NCI-H526 treated with DMSO at 0.1 percent for 48 hours (cell line): Measurements from ENCODE around the gene PLEKHB2.
"Not testable (repeated sequence)": the region's sequence is repeated elsewhere in the genome, so short reads cannot be mapped to it uniquely, and the experiment has no call there.

ENCODE experiments used
- DNase-seq: peaks from one replicate; lab custom pipeline; 2025; lab: John Stamatoyannopoulos, UW

PLEKHB2 gene

DNA sequence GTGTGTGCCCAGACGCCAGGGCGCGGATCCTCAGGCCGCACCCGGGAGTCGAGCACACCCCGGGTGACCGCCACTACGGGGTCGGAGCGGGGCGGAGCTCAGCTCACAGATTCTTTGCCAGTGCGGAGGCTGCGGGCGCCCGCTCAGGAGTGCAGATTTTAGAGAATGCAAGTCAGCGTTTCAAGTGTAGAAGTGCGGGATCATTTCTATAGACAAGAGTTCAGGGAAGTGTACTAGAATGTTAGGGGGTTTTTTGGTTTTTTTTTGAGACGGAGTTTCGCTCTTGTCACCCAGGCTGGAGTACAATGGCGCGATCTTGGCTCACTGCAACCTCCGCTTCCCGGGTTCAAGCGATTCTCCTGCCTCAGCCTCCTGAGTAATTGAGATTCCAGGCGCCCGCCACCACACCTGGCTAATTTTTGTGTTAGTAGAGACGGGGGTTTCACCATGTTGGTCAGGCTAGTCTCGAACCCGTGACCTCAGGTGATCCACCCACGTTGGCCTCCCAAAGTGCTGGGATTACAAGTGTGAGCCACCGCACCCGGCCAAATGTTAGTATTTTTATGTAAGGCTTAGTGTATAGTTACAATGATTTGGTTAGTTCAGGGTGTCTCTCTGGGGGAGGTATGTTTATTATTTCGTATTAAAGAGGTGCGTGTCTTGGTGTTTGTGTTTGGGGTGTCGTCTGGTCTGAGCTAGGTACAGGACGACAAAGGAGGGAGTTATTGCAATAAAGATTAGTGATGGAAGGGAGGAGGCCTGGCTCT is 11.3 kb upstream of the PLEKHB2 start:
- DNase-seq: peak; percentile 75

DNA sequence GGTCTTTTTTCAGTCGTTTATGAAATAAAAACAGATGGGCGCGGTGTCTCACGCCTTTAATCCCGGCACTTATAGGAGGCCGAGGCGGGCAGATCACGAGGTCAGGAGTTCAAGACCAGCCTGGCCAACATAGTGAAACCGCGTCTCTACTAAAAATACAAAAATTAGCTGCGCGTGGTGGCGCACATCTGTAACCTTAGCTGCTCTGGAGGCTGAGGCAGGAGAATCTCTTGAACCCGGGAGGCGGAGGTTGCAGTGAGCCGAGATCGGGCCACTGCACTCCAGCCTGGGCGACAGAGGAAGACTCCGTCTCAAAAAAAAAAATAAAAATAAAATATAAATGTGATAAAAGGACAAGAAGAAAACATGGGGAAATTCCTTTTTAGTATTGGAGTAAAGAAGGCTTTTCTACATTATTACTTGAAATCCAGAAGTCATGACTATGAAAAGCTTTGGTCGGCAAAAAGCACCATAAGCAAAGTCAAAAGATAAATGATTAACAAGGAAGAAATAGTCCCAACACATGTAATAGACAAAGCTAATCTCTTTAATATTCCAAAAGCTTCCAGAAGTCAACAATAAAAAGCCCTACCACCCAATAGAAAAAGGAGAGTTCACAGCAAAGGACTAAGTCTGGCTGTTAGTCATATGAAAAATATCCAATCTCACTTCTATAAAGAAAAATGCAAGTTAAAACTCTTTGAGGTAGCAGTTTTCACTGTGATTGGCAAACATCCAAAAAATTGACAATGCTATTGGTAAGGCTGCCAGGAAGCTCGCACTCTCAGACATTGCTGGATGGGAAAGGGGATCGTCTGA is 10.5 kb upstream of the PLEKHB2 start:
- DNase-seq: no peak

DNA sequence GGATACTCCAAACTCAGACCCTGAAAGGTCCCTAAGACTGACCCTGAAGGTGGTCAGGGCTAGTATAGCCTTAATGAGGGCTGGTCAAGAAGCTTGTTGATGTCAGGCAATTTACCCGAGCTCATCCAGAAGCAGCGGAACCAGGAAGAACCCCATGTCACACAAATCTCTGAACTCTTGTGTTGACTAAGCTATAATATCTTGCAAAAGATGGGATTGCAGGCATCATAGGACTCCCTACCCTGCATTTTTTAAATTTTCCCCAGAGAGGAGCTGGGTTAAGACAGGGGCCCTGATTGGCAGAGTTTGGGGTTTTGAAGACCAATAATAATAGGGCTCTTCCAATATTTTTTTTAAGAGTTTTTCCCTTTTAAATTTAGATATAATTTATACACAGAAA is 2.0 kb upstream of the PLEKHB2 start:
- no peak for DNase-seq

DNA sequence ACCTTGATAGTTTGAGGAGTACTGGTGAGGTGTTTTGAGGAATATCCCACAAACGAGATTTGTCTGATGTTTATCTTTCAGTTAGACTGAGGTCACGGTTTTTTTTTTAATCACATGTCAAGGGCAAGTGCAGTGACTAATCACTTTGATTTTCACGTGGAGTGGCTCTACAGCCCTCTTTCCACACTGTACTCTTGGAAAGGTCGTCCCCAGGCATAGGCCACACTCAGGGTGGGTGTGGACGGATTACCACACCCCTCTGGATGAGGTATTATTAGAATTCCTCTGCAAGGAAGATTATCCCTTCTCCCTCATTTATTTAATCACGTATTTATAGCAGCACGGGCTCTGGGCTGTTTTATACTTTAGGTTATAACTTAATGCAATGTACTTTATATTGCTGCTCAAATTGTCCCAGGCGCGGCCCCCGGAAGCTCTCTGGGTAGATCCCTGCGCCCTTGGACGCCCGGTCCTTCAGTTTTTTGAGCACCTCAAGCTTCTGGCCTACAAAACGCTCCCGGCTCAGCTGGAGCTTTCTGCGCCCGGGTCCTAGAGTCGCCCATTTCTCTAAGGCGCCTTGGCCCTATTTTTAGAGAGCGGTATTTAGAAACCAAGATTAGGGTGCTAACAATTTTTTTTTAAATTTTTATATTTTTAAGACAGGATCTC is 515 bp upstream of the PLEKHB2 start:
- DNase-seq: peak; percentile 80

GRCh38 chr2:131105950-131106801 is 1.0 kb downstream of the PLEKHB2 start:
- DNase-seq: peak; percentile 40

- DNase-seq: no peak
Measured at GRCh38 chr2:131112529-131112928, 7.4 kb downstream of the PLEKHB2 start.

- no peak for DNase-seq
Measured at GRCh38 chr2:131113566-131114227, 8.6 kb downstream of the PLEKHB2 start.

DNA sequence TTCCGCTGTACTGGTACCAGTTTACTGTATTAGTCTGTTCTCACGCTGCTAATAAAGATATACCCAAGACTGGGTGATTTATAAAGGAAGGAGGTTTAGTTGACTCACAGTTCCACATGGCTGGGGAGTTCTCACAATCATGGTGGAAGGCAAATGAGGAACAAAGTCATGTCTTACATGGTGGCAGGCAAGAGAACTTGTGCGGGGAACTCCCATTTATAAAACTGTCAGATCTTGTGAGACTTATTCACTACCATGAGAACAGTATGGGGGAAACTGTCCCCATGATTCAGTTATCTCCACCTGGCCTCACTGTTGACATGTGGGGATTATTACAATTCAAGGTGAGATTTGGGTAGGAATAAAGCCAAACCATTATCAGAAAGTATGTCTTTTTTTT is 9.8 kb downstream of the PLEKHB2 start:
- DNase-seq: not testable (repeated sequence)

- DNase-seq: no peak
Measured at GRCh38 chr2:131115752-131116151, 10.6 kb downstream of the PLEKHB2 start.

DNA sequence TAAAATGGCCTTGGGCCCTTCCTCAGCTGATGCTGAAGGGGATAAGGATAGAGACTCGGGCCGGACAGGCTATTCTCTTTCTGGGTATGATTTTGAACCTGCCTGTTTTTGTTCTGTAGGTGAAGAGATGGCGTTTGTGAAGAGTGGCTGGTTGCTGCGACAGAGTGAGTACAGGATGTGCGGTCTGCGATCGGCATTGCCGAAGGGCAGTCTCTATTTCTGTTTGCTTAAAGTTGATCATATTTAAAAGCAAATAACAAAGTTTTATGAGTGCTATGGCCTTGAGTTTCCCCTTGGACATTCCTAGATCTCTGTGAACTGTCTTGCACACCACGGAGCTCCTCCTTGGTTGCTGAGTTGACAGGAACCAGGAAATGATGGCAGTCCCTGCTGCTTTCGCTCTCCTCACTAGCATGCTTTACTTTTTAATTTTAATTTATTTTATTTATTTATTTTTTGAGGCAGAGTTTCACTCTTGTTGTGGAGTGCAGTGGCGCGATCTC is 15.7 kb downstream of the PLEKHB2 start:
- DNase-seq: no peak

DNA sequence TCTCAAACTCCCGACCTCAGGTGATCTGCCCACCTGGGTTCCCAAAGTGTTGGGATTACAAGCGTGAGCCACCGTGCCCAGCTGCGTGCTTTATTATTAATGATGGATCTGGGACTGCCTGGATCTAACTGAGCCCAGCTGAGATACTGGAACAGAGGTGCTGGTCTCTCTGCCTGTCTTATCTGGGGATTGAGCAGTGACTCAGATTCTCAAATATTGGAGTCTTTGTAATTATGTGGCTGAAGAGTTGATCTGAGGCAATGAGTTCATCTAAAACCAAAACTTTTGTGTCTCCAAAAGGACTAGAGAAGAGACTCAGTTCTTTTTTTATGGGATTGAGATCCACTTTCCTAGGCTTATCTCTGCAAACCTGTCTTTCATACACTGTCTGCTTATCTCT is 16.3 kb downstream of the PLEKHB2 start:
- DNase-seq: no peak

DNA sequence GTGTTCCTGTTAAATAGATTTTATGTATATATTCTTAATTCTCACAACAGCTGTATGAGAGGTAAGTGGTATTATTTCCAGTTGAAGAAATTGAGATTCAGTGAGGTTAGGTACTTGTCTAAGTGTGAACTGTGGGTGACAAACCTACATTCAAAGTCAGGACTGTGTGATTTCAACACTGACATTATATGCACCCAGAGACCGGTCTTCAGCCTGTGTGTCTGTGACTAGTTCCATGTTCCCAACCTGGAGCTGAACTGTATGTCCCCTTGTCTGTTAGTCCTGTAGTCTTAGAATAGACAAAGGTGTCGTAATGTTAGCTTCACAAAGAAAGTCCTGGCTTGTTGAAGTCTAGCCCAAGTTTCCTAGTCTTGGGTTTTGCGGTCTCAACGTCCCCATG is 17.4 kb downstream of the PLEKHB2 start:
- DNase-seq: no peak

GRCh38 chr2:131123192-131123591 is 18.1 kb downstream of the PLEKHB2 start:
- DNase-seq: no peak

- DNase-seq: no peak
Measured at GRCh38 chr2:131125195-131125757, 20.1 kb downstream of the PLEKHB2 start.

DNA sequence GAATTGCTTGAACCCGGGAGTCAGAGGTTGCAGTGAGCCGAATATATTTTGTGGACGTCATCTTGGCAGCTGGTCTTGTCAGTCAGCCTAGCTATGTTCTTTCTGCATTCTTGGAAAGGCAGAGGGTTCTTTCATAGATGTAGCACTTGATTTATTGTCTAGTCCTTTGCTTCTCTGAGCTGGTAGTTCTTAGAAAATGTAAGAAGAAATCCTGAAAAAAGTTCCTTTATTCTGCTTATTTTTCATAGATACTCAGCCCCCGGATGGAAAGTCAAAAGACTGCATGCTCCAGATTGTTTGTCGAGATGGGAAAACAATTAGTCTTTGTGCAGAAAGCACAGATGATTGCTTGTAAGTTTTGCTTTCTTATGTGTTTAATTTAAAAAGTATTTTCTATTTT is 21.3 kb downstream of the PLEKHB2 start:
- DNase-seq: no peak

- DNase-seq: no peak
Measured at GRCh38 chr2:131127076-131127475, 21.9 kb downstream of the PLEKHB2 start.

GRCh38 chr2:131127981-131128380 is 22.8 kb downstream of the PLEKHB2 start:
- no peak for DNase-seq

DNA sequence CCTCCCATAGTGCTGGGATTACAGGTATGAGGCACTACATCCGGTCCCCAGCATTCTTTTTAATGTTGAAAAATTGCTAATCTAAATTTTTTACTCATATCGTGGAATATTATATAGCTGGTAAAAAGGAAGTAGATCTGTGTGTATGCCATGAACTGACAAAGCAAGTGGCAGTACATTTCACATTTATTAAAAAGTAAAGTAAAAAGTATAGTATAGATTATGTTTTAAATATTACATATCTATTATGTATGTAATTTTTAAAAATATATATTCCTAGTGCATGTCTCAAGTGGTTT is 25.1 kb downstream of the PLEKHB2 start:
- DNase-seq: no peak

DNA sequence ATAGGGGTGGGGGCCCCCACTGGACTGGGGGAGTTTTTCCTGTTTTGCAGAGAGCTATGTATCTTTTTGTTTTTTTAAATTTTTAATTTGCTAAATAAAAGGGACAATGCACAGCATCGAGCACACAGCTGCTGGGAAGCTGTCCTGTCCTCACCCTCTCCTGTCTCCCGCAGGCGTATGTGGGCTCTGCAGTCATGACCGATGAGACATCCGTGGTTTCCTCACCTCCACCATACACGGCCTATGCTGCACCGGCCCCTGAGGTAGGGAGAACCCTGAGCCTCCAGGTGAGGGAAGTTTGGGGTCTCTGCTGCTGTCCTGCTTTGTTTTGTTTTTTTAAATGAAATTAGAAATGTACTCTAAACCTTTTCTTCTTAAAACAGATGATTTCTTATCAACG is 27.6 kb downstream of the PLEKHB2 start:
- no peak for DNase-seq

- DNase-seq: no peak
Measured at GRCh38 chr2:131140581-131140980, 35.4 kb downstream of the PLEKHB2 start.

GRCh38 chr2:131142849-131143248 is 37.7 kb downstream of the PLEKHB2 start:
- DNase-seq: no peak
